ENCODE measurements around the gene ERCC6. TPM values are rescaled to one million over a fixed set of nuclear protein-coding genes. Genes with fewer than 3 reads are reported as not detected.

The ERCC6 gene
- total and polyA plus RNA-seq, 2 donors: 5.9 to 27.1 TPM

- Histone ChIP-seq H3K27ac (ENCODE audit: low read depth) (no peak overlapping the region), H3K36me3 (ENCODE audit: insufficient read depth) (peaks cover 4% of the 10 kb centered on the region)
Observed at GRCh38 chr10:49516216-49516970, 22.5 kb downstream of the ERCC6 start.

GRCh38 chr10:49512121-49512809 is 26.7 kb downstream of the ERCC6 start:
- no peak overlapping the region for H3K4me3 ChIP-seq (ENCODE audit: low read depth, low read length)
- WGBS: 65% methylated on average over 4 of the region's 4 CpGs
- H3K36me3 ChIP-seq (ENCODE audit: insufficient read depth): peaks cover 4% of the 10 kb centered on the region
- H3K4me1 ChIP-seq (ENCODE audit: insufficient read depth): no peaks in the 10 kb centered on the region
- H3K27ac ChIP-seq (ENCODE audit: low read depth): no peak overlapping the region
- no peak for DNase-seq (ENCODE audit: extremely low spot score)

More at GRCh38 chr10:49516216-49516970, 22.5 kb downstream of the ERCC6 start:
- 95% methylated on average over 16 of the region's 16 CpGs for WGBS
- no peak for DNase-seq (ENCODE audit: extremely low spot score)
- Histone ChIP-seq H3K4me1 (ENCODE audit: insufficient read depth) (no peaks in the 10 kb centered on the region), H3K4me3 (ENCODE audit: low read depth, low read length) (no peak overlapping the region)

GRCh38 chr10:49509771-49510303 is 29.1 kb downstream of the ERCC6 start:
- DNase-seq (ENCODE audit: extremely low spot score): no peak
- no peaks in the 10 kb centered on the region for H3K4me1 ChIP-seq (ENCODE audit: insufficient read depth)
- 88% methylated on average over 4 of the region's 4 CpGs for WGBS
- no peak overlapping the region for H3K4me3 ChIP-seq (ENCODE audit: low read depth, low read length)
- no peak overlapping the region for H3K27ac ChIP-seq (ENCODE audit: low read depth)
- H3K36me3 ChIP-seq (ENCODE audit: insufficient read depth): no peaks in the 10 kb centered on the region

- 25% methylated on average over 4 of the region's 4 CpGs for WGBS
- no peaks in the 10 kb centered on the region for H3K36me3 ChIP-seq (ENCODE audit: insufficient read depth)
- H3K4me3 ChIP-seq (ENCODE audit: low read depth, low read length): no peak overlapping the region
- no peaks in the 10 kb centered on the region for H3K4me1 ChIP-seq (ENCODE audit: insufficient read depth)
- DNase-seq (ENCODE audit: extremely low spot score): no peak
- H3K27ac ChIP-seq (ENCODE audit: low read depth): no peak overlapping the region
Observed at GRCh38 chr10:49508654-49509053, 30.3 kb downstream of the ERCC6 start.

DNA sequence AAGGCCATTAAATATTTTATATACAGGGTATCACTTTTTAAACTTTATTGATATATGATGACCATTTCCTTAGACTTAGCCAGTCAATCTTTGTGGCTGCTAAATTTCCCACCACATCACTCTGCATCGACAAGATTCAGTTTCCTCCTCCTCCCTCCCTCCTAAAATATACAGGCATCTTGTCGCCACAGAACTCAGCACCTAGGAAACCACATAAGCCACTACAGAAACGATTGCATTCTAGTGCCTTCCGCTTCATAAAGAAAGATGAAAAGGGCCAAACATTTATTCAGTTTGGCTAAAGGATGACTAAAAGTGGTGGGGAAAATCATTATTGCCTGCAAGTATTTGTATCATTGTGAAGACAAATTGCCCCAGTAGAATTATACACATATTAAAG is 30.7 kb downstream of the ERCC6 start:
- Histone ChIP-seq H3K27ac (ENCODE audit: low read depth) (no peak overlapping the region), H3K4me1 (ENCODE audit: insufficient read depth) (no peaks in the 10 kb centered on the region), H3K4me3 (ENCODE audit: low read depth, low read length) (no peak overlapping the region), H3K36me3 (ENCODE audit: insufficient read depth) (no peaks in the 10 kb centered on the region)
- DNase-seq (ENCODE audit: extremely low spot score): no peak
- WGBS: 40% methylated on average over 4 of the region's 4 CpGs

DNA sequence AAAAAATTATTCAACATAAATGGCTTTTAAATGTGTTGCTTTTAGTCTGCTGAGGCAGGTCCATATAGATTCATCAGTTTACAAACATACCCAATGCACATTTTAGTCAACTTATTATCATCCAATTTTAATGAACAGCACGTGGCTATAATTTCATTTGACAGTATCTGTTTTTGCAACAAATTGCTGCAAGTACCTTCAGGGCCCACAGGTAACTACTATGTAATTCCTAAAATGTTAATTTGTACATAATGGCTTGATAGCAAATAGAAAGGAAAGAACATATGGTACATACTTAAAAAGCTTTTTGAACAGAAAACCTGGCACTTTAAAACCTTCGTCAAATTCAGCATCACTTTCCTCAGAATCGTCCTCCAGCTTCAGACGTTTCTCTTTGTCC is 33.3 kb downstream of the ERCC6 start:
- no peak for DNase-seq (ENCODE audit: extremely low spot score)
- 91% methylated on average over 4 of the region's 4 CpGs for WGBS
- Histone ChIP-seq H3K36me3 (ENCODE audit: insufficient read depth) (no peaks in the 10 kb centered on the region), H3K4me1 (ENCODE audit: insufficient read depth) (no peaks in the 10 kb centered on the region), H3K4me3 (ENCODE audit: low read depth, low read length) (no peak overlapping the region), H3K27ac (ENCODE audit: low read depth) (no peak overlapping the region)

DNA sequence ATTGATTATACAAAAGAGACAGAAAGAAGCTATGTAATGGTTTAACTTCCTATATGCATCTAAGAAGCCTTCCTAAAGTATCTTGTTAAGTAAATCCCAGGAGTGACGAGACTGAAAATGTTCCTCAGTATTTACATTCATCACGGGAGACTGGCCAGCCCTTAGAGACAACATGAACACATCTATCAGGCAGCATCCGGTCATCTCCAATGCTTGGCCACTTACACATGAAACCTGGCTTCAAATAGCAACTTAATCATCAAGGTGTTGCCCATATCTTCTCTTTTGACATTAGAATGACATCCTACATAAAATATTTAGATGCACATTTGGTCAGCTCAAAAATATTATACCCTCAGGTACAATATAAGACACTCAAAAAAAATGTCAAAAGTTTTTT is 33.8 kb downstream of the ERCC6 start:
- Histone ChIP-seq H3K36me3 (ENCODE audit: insufficient read depth) (no peaks in the 10 kb centered on the region), H3K27ac (ENCODE audit: low read depth) (no peak overlapping the region), H3K4me1 (ENCODE audit: insufficient read depth) (no peaks in the 10 kb centered on the region), H3K4me3 (ENCODE audit: low read depth, low read length) (no peak overlapping the region)
- 90% methylated on average over 3 of the region's 3 CpGs for WGBS
- no peak for DNase-seq (ENCODE audit: extremely low spot score)

DNA sequence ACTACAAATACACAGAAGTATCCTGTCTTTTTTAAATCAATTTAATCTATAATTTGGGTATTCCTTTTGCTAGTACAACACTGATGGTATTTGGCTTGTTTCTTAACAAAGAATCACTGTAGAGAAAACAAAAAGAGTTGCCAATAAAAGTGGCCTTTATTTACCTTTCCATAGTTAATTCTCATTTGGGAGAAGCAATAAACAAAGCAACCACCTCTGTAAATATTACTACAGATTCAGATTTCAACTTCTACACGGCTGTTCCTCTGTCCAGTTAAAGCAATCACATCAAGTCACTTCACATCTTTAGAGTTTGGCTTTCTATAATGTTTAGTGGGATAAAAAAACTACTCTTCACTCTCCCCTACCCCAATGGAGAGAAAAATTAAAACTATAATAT is 34.4 kb downstream of the ERCC6 start:
- Histone ChIP-seq H3K4me1 (ENCODE audit: insufficient read depth) (no peaks in the 10 kb centered on the region), H3K4me3 (ENCODE audit: low read depth, low read length) (no peak overlapping the region), H3K36me3 (ENCODE audit: insufficient read depth) (no peaks in the 10 kb centered on the region), H3K27ac (ENCODE audit: low read depth) (no peak overlapping the region)
- WGBS: 60% methylated on average over 1 of the region's 1 CpG
- no peak for DNase-seq (ENCODE audit: extremely low spot score)

DNA sequence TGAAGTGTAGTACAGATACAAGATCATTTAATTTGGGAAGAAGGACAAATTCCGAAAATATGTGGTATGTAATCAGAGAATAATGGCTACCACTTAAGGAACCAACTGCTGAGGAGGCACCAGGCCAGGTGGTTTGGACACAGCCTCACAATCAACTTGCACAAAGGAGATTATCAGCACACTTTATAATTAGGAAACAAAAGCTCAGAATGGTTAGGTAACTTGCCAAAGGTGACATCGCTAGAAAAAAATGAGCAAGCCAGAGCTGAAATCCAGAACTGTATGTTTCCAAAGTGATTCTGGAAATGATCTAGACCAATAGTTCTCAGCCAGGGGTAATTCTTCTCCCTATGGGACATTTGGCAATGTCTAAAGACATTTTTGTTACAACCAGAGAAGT is 36.6 kb downstream of the ERCC6 start:
- Histone ChIP-seq H3K4me3 (ENCODE audit: low read depth, low read length) (no peak overlapping the region), H3K27ac (ENCODE audit: low read depth) (no peak overlapping the region), H3K36me3 (ENCODE audit: insufficient read depth) (no peaks in the 10 kb centered on the region), H3K4me1 (ENCODE audit: insufficient read depth) (no peaks in the 10 kb centered on the region)
- 95% methylated on average over 2 of the region's 2 CpGs for WGBS
- no peak for DNase-seq (ENCODE audit: extremely low spot score)

- WGBS: 79% methylated on average over 1 of the region's 1 CpG
- Histone ChIP-seq H3K27ac (ENCODE audit: low read depth) (no peak overlapping the region), H3K36me3 (ENCODE audit: insufficient read depth) (no peaks in the 10 kb centered on the region), H3K4me3 (ENCODE audit: low read depth, low read length) (no peak overlapping the region), H3K4me1 (ENCODE audit: insufficient read depth) (no peaks in the 10 kb centered on the region)
- DNase-seq (ENCODE audit: extremely low spot score): no peak
Observed at GRCh38 chr10:49500412-49500811, 38.5 kb downstream of the ERCC6 start.

DNA sequence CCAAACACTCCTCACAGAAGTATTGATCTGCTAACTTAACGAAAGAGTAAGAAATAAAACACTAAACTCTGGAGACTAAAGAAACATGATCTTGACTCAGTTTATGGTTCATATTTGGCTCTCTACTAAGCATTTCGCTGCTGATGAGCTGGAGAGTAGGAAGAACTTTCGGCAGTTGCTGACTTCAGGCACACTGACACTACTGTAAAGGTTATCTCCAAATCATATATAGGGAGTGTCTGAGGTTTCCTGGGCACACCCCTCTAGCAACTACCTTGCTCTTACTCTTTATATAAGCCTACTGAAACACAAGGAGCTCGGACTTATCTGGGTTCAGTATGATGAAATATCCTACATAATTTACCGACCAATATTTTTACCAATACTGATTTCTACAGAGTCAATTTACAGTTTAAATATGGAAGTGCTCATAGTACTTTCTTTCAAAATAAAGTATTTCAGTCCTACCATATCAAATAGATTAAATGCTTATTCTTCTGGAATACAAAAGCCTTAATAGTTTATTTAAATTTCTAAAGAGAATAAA is 39.5 kb downstream of the ERCC6 start:
- DNase-seq (ENCODE audit: extremely low spot score): no peak
- H3K4me1 ChIP-seq (ENCODE audit: insufficient read depth): no peaks in the 10 kb centered on the region
- H3K27ac ChIP-seq (ENCODE audit: low read depth): no peak overlapping the region
- no peaks in the 10 kb centered on the region for H3K36me3 ChIP-seq (ENCODE audit: insufficient read depth)
- H3K4me3 ChIP-seq (ENCODE audit: low read depth, low read length): no peak overlapping the region
- 89% methylated on average over 5 of the region's 5 CpGs for WGBS

GRCh38 chr10:49498425-49498824 is 40.5 kb downstream of the ERCC6 start:
- no peak overlapping the region for H3K4me3 ChIP-seq (ENCODE audit: low read depth, low read length)
- no peak overlapping the region for H3K27ac ChIP-seq (ENCODE audit: low read depth)
- no peaks in the 10 kb centered on the region for H3K36me3 ChIP-seq (ENCODE audit: insufficient read depth)
- no peak for DNase-seq (ENCODE audit: extremely low spot score)
- no peaks in the 10 kb centered on the region for H3K4me1 ChIP-seq (ENCODE audit: insufficient read depth)
- WGBS: 98% methylated on average over 2 of the region's 2 CpGs

DNA sequence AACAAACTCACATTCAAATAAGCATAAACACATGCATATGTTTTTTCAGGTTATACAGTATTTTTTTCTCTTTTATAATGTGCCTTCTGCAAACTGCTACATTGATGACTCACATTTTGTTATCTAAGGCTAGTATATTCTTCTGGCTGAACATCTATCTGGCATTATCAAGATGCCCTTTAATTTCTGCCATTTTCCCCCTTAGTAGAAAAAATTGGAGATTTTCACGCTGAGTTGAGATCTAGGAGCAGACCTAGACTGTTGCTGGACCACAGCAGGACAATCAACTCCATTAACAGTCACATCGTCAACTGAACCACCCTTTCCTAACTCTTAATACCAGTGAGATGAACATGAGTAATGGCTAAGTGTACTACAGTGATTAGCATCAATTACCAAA is 41.6 kb downstream of the ERCC6 start:
- H3K4me3 ChIP-seq (ENCODE audit: low read depth, low read length): no peak overlapping the region
- H3K4me1 ChIP-seq (ENCODE audit: insufficient read depth): no peaks in the 10 kb centered on the region
- no peak for DNase-seq (ENCODE audit: extremely low spot score)
- no peaks in the 10 kb centered on the region for H3K36me3 ChIP-seq (ENCODE audit: insufficient read depth)
- H3K27ac ChIP-seq (ENCODE audit: low read depth): no peak overlapping the region
- WGBS: 93% methylated on average over 2 of the region's 2 CpGs

All from urinary bladder (tissue), 4 donors.